HG03280 (cell line): ENCODE results near the gene TP53I11.

ENCODE experiments used
- ATAC-seq: cut with Tn5 transposase; IDR thresholded peaks from one replicate; pipeline ENCODE4 v1.9.1; 2021; ENCODE audit warnings: mild to moderate bottlenecking, moderate library complexity; ENCODE audit not compliant: unreplicated experiment

TP53I11 gene

DNA sequence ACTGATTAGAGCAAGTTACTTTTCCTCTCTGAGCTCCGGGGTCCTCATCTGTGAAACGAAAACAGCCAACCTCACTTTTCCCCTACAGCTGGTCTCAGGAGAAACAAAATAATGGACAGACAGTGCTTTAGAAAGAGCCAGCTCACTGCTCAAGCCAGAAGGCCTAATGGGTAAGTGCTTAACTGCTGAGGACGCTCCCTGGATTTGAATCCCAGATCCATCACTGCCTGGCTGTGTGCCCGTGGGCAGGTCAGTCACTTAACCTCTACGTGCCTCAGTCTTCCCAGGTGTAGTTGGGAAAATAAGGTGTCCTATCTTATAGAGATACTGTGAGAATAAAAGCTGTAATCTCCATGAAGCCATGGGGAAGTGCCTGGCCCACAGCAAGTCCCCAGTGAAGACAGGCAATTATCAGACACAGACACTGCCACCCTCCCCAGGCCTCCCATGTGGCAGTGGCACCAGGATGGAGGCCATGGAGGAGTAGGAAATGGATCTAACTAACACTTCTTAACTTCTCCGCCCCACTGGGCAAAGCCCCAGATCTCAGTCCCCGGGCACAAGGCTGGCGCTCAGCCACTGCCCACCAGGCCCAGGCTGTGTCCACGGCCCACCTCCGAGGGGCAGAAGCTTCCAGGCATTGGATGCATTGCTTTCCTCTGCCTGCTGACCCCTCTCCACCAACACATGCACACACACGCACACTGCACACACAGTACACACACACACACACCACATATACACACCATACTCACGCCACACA, 9.2 kb downstream of the TP53I11 start:
- ATAC-seq: no peak

DNA sequence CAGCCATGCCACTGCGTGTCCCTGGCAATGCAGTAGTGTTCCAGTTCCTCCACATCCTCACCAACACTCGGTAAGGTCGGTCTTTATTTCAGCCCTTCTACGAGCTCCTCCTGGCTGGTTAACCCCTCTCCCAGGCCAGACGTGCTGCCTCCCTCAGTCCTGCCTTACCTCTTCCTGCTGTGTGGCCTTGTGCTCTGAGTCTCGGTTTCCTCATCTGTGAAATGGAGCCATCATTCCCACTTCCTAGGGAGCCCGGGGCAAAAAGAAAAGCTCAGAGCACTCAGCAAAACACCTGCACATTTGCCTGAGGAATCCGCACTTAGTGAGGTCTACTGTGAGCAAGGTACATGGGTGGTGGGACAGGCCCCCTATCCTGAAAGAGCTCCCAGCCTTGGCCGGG, 9.8 kb downstream of the TP53I11 start:
- ATAC-seq: no peak

DNA sequence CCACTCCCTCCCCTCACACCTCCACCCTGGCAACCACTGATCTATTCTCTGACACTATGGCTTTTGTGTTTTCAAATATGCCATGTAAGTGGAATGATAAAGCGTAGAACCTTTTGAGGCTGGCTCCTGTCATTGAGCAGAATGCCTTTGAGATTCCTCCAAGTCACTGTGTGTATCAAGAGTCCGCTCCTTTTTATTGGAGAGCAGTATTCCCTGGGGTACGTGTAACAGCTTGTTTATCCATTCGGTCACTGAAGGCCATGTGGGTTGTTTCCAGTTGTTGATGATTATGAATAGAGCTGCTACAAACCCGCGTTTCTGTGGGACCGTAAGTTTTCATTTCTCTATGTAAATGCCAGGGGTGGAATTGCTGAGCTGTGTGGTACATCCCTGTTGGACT, 10.3 kb downstream of the TP53I11 start:
- ATAC-seq: no peak

DNA sequence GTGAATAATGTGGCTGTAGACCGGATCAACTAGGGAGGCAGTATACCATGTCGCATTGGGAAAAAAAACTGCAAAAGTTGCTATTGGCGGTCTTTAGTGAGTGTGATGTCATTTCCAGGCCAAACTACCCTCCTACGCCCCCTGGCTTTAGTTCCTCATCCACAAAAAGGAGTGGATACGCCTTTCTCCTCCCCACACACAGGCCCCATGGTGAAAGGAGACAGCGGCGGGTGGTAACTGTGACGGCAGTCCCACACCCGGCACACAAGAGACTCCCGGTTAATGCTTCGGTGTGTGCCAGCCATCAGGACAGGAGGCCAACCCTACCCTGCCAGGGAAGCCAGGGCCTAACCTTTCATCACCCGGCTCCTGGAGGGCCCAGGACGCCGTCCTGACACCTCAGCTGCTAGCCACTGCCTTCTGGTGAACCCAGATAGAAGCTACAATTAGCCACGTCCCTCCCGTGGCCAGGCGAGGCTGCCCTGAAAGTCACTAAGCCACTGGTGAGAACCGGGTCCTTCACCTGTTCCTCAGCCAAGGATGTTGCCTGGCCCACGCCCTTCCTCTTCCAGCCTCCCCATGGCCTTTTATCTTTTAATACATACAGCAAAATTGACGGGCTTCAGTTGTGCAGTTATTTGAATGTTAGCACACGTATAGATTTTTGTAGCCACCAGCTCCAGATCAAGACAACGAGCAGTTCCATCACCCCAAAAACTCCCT, 10.8 kb downstream of the TP53I11 start:
- no peak for ATAC-seq

DNA sequence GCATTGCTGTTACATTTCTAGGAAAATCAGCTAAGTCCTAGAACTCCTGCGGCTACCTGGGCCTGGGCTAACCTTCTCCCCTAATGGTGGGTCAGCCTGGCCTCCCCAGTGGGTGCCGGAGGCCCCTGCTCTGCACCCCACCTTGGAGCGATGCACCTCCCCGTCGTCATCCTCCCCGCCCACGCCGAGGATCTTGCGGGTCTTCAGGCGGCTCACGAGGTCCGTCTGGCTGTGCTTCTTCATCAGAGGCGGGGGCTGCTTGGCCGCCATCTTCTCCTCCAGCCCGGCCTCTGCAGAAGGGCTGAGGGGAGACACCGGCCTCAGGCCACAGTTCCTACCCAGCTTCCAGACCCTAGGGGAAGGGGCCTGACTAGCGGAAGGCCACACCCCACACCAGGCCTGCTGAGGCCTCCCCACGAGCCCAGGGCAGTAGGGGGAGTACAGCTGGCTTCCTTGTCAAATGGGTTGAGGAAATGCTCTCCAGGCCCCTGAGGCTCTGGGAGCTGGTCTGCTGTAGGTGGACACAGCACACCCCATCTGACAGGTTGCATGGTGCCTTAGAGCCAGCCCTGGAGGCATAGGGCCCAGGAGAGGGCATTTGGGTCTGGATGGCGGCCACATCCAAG, 12.5 kb downstream of the TP53I11 start:
- no peak for ATAC-seq

DNA sequence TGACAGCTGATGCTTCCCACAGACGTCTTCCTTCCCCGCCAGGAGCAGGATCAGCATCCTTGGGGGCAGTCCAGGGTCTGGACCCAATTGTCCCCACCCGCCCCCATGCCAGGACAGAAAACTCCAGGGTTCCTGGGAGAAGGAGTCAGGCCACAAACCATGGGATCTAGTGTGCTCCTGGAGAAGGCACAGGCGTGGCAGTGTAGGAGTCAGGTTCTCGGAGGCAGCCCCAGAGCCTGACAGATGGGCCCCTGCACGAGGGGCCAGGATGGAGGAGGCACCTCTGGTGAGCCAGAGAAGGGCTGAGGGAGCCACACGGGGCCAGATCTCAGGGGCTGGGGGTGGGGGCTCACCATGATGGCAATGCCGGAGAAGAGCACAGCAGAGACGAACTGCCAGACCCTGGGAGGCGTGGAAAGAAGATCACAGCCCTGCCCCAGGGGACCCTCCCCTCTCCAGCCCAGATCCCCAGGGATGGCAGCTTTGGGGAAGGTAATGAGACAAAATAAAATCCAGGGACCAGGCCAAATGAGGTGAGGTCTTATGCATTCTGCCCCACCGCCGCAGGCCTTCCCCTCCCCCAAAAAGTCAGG, 13.6 kb downstream of the TP53I11 start:
- no peak for ATAC-seq

DNA sequence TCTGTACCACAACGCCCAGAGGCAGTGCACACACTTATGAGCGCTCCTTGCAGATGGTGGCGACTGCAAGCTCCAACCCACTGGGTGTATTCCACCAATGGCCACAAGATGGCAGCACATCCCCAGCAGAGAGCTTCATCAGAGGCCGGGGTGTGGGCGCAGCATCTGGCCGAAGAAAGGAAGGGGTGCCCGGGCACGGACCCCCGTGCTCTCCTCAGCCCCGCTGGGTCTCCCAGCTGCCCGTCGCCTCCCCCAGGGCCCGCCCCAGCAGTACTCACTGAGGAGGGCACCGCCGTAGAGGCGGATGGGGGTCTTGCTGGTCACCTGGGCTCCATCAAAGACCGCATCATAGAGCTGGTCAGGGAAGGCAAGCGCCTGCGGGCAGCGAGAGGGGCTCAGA, 14.2 kb downstream of the TP53I11 start:
- no peak for ATAC-seq

DNA sequence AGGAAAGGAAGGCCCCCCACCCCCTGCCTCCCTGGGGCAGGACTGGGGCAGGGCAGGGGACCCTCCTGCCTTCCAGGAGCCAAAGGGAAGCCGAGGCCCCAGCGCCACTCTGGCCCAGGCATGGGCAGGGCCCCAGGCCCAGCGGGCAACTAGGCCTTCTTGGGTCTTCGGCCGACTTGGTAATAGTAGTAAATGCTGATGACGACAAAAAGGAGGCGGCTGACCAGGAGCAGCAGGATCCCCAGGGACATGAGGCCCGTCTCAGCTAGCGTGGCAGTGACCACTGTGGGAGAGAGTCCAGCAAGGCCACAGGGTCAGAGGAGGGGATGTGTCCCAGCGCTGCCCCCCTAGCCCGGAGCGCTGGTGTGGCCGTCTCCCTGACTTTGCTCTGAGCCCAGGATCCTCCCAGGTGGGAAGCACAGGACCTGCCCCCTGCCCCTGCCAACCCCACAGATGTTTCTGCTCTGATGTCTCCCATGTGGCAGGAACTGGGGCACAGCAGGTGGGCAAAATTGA, 15.9 kb downstream of the TP53I11 start:
- ATAC-seq: no peak

DNA sequence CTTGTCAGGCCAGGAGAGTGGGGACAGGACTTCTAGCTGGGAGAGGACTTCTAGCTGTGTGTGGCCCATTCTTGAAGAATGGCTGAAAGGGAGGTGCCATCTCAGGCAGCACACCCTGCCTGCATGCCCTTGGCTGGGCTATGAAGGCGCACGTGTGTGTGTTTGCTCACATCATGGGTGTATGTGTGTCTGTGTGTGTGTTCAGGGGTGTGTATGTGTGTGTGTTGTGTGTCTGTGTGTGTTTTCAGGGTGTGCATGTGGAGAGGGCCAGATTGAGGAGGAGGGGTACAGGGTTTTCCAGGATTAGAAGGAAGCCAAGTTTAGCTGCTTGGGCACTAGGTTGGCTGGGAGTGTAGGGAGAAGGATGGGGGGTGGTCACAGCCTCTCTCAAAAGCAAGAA, 16.6 kb downstream of the TP53I11 start:
- no peak for ATAC-seq

DNA sequence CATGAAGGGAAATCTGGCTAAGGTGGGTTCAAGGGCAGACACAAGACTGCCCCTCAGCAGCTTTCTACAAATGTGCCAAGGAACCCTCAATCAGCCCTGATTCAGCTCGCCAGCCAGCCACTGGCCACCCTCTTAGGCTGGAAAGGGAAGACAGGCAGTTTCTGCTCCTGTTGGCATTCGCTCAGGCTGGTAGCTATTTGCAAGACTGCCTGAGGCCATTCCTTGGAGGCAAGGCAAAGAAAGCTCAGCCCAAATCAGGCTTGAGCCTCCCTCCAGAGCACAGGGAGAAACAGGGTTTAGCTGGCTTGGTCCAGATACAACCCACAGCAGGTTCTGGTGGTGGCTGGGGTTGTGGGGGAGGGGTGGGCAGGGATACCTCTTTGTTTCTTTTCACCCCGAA, 19.2 kb downstream of the TP53I11 start:
- no peak for ATAC-seq

DNA sequence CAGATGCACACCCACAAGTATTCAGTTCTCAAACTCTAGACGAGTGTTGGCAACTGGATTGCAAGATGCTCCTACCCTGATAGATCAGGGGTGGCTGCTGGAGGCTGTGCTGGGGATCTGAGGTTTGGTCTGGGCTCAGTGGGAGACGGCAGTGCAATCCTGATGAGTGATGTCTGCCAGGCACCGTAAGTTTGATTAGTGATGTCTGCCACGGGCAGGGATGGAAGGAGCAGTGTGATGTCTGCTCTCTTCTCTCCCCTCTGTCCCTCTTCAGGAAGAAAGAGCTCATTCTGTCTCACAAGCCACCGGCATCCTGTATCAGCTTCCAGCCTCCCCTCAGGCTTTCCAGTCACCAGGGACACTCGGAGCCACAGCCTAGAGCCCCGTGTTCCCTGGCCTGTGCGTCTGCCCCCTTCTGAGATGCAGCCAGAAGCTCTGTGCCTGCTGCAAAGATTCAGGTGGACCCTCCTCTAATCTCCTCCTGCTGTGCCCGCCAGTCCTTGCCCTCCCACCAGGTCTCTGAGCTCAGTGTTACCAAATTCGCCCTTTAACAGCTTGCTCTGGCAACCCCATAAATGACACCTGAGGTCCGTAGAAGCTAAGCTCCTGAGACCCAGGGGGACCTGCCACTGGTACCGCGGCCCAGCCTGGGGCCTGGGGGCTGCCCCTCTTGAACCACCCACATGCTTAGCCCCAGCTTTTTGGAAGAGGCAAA, 19.9 kb downstream of the TP53I11 start:
- ATAC-seq: no peak

DNA sequence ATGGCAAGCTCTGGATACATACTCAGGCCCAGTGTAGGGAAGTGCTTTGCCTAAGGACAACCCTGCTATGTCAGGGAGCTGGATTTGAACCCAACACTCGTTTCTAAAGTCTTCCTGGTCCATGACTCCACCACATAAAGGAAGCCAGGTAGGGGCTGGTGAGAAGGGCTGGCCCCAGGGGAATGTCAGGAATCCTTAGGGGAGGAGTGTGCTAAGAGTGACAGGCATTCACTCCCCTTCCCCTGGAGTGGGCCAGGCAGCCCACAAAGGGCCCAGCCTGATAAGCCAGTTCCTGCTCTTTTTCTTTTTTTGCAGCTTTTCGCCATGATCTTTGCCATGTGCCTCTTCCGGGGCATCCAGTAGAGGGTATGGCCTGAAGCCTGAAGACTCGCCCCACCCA, 21.9 kb downstream of the TP53I11 start:
- ATAC-seq: no peak

DNA sequence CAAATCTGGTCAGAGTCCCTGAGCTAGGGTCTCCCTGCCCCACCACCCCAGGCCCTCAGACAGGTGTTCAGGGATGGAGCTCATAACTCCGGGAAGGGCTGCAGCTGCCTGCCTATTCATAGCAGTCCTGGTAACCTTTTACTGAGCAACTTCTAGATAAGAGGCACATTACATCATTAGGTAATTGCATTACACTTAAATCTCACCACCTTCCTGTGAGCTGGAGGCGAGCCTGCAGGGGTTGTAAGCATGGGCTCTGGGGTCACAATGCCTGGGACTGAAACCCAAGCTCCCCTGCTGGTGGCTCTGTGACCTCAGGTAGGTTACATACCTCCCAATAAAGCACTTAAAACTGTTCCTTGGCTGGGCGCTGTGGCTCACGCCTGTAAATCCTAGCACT, 22.5 kb downstream of the TP53I11 start:
- no peak for ATAC-seq

DNA sequence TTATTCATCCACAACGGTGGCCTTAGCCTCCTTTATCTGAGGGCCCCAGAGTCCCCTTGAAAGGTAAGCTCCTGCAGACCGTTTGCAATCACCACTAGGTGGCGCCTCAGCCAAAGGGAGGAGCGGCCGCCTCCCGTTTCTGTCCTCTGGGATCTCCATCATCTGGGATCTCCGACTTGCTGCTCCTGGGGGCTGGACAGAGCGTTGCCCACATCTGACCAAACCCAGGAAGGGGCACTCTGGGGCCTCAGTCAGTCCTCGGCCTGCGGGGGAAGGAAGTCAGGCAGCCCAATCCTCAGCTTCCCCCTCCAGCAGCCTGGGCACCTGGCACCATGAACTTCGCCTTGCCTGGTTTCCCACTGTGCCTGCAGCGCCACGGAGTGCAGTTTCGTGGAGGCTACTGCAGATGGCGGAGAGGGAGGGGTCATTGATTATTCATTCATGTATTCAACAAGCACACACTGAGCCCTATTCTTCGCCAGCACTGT, 23.5 kb downstream of the TP53I11 start:
- ATAC-seq: no peak

DNA sequence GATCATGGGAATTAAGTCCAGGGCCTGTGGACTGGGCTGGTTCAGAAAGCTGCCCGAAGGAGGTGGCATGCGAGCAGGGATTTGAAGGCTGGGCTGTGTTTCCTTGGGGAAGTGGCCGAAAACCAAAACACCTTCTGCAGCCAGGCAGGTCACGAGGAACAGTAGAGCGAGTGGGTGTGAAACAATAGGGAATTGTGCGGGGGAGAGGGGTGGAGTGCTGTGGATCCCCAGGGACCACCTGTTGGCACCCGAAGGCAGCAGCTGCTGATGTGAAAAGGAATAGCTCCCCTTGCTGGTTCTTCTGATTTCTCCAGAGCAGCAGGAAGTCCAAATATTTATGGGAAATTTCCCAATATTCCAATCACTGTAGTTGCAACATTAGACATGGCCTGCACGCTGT, 24.6 kb downstream of the TP53I11 start:
- ATAC-seq: no peak

DNA sequence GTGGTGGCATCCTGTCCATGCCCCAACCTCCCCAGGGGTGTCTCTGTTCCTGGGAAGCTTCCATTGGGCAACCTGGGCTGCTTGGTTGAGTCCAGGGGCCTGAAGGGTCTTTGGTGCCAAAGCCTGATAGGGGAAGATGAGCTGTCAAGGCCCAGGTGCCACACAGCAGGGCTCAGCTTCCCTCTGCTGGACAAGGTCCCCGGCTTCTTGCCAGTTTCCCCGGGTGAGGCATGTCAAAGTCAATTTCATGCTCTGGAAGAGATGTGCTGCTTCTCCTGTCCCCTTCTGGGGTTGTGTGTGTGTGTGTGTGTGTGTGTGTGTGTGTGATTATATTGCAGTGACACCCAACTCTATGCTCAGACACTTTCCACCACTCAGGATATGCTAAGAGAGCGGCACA, 26.9 kb downstream of the TP53I11 start:
- no peak for ATAC-seq

DNA sequence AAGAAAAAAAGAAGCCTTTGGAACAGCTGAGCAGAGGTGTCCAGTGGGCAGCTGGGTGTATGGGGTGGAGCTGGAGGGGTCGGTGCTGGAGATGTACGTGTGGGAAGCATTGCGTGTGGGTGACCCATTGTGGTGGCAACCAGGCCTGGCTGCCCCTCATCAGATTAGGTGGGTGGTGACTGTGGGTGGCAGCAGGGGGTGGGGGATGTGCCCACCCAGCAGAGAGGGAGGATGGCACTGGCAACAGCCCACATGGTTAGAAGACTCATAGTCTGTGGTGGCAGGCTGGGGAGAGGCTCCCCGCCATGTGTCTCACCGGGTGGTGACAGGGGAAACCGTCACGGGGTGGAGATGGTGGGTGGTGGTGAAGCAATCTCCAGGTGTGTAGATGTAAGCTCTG, 27.6 kb downstream of the TP53I11 start:
- no peak for ATAC-seq

DNA sequence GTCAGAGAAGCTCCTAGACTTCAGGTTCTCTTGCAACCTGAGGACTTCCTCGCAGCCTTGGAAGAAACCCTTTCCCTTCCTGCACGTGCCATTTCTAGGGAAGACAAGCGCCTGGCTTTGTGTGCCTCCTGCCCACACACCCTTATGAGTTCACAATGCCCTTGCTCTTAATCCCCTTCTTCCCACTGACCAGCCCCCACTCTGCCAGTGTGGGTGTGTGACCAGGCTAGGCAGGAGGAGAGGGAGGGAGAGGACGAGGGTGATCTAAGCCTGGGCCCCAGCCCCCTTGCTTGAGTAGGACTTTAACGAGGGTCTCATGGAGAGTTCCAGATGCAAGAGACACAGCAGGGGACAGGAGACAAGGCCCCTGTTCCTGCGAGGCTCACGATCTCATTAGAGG, 30.2 kb downstream of the TP53I11 start:
- ATAC-seq: no peak

DNA sequence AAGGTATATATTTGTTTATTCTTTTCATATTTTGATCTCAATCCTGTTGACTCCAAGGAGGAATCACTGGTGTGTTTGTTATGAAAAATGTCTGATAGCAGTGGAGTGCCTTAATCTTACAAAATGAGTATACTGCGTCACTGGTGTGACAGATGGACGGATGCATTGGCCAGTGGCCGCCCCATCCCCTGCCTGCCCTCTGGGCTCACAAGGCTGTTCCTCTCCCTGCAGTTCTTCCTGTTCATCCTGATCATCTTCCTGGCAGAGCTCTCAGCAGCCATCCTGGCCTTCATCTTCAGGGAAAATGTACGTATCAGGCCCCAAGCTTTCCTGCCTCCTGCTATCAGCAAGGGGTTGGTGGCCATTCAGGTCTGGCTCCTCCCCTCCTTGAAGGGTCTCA, 32.9 kb downstream of the TP53I11 start:
- no peak for ATAC-seq

DNA sequence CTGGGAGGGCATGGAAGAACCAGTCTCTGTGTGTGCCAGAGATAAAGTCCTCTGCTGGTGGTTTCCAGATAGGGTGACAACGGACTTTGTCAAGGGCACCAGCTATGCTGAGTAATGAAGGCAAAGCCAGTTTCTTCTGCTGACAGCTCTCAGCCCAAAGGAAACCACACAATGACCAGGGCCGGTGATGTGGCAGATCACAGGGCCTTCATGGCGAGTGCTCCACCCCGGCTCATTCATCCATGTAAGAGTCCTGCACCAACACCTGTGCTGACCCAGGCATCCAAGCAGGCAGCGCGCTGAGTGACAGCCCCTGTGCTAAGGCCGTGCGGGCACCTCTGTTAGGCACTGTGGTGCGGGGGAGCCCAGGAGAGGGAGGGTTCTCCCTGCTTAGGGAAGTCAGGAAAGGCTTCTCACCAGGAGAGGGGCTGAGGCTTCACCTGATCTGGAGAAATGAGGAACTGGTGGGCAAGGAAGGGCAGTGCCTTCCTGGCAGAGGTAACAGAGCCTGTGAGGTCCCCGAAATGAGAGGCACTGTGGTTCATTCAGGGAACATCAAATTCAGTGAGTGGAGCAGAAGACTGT, 33.8 kb downstream of the TP53I11 start:
- ATAC-seq: no peak
